Fibroblast of pulmonary artery (primary cell): ENCODE data around the gene METRNL.

ENCODE experiments used
- DNase-seq: peaks from one replicate; pipeline ENCODE4 v3.0.0-alpha.2; 2010; ENCODE audit warnings: low read depth
- H3K4me3 ChIP-seq: replicated peaks from 2 replicates; pipeline ENCODE4 v1.5.1; 2011; ENCODE audit warnings: low read depth, mild to moderate bottlenecking, control low read depth, low read length, moderate library complexity
- TF ChIP-seq, protein P1 (sequence below): IDR thresholded peaks from 2 replicates; pipeline ENCODE4 v1.5.1; 2011; ENCODE audit warnings: mild to moderate bottlenecking, control low read depth, low read length, inconsistent platforms; ENCODE audit errors: missing control alignments

METRNL gene

DNA sequence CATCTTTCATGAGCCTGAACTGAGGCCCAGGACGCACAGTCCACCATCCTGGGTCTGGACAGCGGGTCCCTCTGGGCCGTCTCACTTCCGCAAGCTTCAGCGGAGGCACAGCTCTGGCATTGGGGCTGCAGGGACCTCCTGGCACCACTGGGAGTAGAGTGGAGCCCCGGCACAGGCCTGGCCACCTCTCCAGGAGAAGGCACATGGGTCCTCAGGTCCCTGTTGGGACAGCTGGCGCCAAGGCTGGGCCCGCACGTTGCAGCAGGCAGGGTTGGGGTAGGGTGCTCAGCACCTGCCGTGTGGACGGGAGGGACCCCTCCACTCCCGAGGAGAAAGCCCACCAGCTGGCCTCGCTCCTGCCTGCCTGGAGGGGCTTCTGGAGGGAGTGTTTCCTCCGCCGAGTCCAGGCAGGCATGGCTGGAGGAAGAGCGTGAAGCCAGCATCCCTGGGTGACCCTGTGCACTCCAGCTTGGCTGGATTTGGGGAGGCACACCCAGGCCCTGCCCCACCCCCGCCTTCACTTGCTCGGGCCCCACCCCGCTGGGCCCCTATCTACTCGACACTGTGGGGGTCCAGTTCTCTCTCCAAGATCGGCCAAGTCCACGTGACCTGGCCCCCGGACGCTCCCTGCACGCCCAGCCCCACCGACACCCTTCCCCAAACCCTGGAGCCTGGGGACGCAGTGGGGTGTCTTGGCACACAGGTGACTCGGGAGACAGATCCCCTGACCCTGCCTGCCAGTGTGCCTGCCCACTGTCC, 6.6 kb upstream of the METRNL start:
- DNase-seq = no peak
- TF ChIP-seq, protein P1, sequence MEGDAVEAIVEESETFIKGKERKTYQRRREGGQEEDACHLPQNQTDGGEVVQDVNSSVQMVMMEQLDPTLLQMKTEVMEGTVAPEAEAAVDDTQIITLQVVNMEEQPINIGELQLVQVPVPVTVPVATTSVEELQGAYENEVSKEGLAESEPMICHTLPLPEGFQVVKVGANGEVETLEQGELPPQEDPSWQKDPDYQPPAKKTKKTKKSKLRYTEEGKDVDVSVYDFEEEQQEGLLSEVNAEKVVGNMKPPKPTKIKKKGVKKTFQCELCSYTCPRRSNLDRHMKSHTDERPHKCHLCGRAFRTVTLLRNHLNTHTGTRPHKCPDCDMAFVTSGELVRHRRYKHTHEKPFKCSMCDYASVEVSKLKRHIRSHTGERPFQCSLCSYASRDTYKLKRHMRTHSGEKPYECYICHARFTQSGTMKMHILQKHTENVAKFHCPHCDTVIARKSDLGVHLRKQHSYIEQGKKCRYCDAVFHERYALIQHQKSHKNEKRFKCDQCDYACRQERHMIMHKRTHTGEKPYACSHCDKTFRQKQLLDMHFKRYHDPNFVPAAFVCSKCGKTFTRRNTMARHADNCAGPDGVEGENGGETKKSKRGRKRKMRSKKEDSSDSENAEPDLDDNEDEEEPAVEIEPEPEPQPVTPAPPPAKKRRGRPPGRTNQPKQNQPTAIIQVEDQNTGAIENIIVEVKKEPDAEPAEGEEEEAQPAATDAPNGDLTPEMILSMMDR = no peak

DNA sequence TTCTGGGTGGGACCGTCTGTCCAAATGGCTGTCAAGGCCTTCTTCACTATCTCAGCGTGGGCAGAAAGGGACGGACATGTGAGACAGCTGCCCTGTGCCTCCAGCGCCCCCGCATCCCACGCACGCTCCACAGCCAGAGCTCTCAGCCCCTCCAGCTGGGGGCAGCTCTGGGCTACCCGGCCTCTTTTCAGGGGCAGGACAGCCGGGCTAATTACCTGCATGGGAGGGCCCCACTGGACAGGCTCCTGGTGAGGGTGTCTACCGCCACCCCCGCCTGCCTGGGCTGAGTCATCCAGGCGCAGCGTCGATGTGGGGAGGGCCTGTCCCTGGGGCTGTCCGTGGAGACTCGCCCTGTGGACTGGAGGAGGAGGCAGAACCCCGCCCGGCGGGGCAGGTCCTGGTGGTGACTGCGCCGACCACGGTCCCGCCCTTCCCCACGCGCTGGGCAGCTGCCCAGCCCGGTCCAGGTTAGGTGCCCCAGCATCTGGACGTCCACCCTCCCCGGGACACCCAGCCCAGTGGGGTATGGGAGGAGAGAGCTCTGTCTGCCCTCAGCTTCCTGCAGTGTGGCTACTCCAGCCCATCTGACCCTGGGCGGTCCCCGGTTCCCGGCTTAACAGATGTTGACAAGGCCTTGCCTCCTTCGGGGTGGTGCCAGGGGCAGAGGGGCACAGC, 5.9 kb upstream of the METRNL start:
- H3K4me3 ChIP-seq = no peak overlapping the region
- no peak for DNase-seq
- TF ChIP-seq, protein P1 = no peak

More for the DNA sequence above, 6.6 kb upstream of the METRNL start:
- no peak overlapping the region for H3K4me3 ChIP-seq

DNA sequence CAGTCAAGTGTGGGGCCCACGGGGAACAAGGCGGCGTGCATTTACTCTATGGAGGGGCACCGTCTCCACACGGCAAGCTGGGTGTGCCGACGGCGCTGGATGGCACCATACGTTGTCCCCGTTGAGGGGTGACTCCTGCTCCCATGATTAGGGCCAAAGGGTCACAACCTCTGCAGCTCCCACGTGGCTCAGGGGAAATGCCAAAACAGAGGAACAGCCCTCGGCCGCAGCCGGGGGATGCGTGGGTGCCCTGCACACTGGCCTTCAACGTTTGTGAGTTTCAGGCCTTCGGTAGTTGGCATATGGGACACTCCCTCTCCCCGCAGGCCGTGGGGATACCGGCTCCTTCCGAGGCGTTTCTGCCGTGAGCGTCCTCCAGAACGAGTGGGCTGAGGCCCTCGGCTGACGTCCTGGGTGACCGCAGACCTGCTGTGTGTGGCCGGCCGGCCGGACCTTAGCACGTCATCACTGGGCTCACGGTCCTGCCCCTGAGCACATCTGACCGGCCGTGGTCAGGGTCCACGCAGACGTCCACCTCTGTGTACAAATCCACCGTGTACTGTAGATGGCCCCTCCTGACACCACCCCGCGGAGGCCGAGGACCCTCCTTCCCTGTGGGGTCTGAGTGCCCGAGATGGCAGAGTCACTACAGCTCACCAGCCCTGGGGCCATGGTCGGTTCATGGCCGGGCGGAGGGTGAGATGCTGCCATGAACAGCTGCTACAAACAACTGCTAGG, 4.8 kb upstream of the METRNL start:
- H3K4me3 ChIP-seq = no peak overlapping the region
- no peak for DNase-seq
- TF ChIP-seq, protein P1 = no peak

DNA sequence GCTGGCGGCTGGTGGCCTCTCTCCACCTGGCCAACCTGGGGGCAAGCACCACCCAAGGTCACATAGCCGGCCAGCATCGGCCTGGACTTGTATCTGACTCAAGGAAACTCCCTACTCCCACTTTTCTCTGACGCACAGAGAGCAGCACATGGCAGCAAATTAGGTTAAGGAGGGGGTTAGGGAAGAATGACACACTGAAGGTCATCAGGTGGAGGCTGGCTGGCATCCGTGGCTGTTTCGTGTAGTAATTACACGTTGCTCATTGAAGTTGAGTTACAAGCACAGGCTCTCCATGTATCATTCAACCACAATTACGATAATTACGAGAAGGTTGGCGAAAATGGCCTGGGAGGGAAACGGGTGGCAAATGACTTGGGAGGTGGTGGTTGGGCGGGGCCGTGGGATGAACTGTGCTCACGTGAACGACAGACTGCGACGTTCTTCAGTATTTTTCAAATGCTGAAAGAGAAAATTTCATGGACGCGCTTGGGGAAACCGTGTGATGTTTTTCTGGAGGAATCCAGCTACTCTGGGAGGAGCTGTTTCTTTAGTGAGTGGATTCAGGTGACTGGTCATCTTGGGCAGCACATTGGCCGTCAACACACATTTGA, 4.0 kb upstream of the METRNL start:
- DNase-seq = no peak
- TF ChIP-seq, protein P1 = no peak
- H3K4me3 ChIP-seq = no peak overlapping the region

DNA sequence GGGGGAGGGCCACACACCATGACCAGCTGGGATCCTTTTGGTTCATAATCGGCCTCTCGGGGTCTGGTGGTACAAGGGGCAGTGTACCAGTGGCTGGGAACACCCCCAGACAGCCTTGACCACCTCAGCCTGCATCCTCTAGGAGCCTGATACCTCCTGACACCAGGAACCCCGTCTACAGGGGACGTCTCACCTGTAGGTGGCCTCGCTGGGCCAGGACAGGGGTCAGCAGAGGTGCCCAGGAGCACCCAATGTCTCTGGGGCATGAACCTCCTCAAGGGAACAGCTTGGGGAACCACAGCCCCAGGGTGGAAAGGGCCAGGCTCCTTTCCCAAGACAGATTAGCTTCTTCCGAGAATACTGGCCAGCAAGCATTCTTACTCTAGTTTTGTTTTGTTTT, 2.5 kb upstream of the METRNL start:
- DNase-seq = no peak
- no peak overlapping the region for H3K4me3 ChIP-seq
- TF ChIP-seq, protein P1 = peak; percentile 13

DNA sequence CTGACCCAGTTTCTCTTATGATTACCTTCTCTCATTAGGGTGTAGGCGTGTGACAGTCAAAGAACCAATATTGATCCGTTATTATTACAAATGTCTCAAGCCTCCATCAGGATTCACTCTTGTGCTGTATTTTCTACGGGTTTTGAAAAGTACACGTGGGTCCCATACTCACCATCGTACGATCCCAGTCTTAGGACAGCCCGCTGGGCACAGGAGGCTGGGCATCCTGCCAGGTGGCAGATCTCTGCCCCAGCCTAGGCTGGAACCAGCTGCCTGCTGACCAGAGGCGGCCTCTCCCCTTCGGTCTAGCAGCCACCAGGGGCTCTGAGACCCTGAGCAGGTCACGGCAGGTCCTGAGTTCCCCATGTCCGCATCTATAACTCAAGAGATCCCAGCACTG, 2.0 kb upstream of the METRNL start:
- TF ChIP-seq, protein P1 = no peak
- no peak overlapping the region for H3K4me3 ChIP-seq

More for the DNA sequence above, 2.0 kb upstream of the METRNL start:
- no peak for DNase-seq
